ENCODE data around the gene DMXL1.
"Not testable (repeated sequence)": the region's sequence is repeated elsewhere in the genome, so short reads cannot be mapped to it uniquely, and the experiment has no call there.

DNA sequence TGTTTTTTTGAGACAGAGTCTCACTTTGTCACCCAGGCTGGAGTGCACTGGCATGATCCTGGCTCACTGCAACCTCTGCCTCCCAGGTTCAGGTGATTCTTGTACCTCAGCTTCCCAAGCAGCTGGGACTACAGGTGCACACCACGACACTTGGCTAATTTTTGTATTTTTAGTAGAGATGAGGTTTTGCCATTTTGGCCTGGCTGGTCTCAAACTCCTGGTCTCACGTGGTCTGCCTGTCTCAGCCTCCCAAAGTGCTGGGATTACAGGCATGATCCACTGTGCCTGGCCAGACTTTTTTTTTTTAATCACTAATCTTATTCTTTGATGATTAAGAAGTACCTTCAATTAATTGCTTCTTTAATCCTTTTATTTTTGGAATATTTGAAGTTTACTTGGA is 114.6 kb downstream of the DMXL1 start:
- TF ChIP-seq, protein P1, sequence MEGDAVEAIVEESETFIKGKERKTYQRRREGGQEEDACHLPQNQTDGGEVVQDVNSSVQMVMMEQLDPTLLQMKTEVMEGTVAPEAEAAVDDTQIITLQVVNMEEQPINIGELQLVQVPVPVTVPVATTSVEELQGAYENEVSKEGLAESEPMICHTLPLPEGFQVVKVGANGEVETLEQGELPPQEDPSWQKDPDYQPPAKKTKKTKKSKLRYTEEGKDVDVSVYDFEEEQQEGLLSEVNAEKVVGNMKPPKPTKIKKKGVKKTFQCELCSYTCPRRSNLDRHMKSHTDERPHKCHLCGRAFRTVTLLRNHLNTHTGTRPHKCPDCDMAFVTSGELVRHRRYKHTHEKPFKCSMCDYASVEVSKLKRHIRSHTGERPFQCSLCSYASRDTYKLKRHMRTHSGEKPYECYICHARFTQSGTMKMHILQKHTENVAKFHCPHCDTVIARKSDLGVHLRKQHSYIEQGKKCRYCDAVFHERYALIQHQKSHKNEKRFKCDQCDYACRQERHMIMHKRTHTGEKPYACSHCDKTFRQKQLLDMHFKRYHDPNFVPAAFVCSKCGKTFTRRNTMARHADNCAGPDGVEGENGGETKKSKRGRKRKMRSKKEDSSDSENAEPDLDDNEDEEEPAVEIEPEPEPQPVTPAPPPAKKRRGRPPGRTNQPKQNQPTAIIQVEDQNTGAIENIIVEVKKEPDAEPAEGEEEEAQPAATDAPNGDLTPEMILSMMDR (IDR thresholded peaks at IDR 0.05; ENCODE audit: low read depth, low read length, missing input control): not testable (repeated sequence)
- not testable (repeated sequence) for TF ChIP-seq RAD21 (IDR thresholded peaks at IDR 0.05); GABPA (IDR thresholded peaks at IDR 0.05 in 1 of 2, conservative IDR thresholded peaks at IDR 0.05 in 1 of 2); TAF1 (conservative IDR thresholded peaks at IDR 0.05); NR2F2 (IDR thresholded peaks at IDR 0.05); JUND (IDR thresholded peaks at IDR 0.05); SP1 (IDR thresholded peaks at IDR 0.05); YY1 (IDR thresholded peaks at IDR 0.05); FOXA1 (IDR thresholded peaks at IDR 0.05); EGR1 (IDR thresholded peaks at IDR 0.05; ENCODE audit: low read depth in 2 of 2)
- TF ChIP-seq, protein P2, sequence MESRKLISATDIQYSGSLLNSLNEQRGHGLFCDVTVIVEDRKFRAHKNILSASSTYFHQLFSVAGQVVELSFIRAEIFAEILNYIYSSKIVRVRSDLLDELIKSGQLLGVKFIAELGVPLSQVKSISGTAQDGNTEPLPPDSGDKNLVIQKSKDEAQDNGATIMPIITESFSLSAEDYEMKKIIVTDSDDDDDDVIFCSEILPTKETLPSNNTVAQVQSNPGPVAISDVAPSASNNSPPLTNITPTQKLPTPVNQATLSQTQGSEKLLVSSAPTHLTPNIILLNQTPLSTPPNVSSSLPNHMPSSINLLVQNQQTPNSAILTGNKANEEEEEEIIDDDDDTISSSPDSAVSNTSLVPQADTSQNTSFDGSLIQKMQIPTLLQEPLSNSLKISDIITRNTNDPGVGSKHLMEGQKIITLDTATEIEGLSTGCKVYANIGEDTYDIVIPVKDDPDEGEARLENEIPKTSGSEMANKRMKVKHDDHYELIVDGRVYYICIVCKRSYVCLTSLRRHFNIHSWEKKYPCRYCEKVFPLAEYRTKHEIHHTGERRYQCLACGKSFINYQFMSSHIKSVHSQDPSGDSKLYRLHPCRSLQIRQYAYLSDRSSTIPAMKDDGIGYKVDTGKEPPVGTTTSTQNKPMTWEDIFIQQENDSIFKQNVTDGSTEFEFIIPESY (IDR thresholded peaks at IDR 0.05): not testable (repeated sequence)
- TF ChIP-seq, protein P3, sequence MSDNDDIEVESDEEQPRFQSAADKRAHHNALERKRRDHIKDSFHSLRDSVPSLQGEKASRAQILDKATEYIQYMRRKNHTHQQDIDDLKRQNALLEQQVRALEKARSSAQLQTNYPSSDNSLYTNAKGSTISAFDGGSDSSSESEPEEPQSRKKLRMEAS (IDR thresholded peaks at IDR 0.05): not testable (repeated sequence)
- TF ChIP-seq, protein P4, sequence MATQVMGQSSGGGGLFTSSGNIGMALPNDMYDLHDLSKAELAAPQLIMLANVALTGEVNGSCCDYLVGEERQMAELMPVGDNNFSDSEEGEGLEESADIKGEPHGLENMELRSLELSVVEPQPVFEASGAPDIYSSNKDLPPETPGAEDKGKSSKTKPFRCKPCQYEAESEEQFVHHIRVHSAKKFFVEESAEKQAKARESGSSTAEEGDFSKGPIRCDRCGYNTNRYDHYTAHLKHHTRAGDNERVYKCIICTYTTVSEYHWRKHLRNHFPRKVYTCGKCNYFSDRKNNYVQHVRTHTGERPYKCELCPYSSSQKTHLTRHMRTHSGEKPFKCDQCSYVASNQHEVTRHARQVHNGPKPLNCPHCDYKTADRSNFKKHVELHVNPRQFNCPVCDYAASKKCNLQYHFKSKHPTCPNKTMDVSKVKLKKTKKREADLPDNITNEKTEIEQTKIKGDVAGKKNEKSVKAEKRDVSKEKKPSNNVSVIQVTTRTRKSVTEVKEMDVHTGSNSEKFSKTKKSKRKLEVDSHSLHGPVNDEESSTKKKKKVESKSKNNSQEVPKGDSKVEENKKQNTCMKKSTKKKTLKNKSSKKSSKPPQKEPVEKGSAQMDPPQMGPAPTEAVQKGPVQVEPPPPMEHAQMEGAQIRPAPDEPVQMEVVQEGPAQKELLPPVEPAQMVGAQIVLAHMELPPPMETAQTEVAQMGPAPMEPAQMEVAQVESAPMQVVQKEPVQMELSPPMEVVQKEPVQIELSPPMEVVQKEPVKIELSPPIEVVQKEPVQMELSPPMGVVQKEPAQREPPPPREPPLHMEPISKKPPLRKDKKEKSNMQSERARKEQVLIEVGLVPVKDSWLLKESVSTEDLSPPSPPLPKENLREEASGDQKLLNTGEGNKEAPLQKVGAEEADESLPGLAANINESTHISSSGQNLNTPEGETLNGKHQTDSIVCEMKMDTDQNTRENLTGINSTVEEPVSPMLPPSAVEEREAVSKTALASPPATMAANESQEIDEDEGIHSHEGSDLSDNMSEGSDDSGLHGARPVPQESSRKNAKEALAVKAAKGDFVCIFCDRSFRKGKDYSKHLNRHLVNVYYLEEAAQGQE (IDR thresholded peaks at IDR 0.05): not testable (repeated sequence)

Data from liver (tissue), 3 donors.